Measurements from ENCODE around the gene ZNF678.

DNA sequence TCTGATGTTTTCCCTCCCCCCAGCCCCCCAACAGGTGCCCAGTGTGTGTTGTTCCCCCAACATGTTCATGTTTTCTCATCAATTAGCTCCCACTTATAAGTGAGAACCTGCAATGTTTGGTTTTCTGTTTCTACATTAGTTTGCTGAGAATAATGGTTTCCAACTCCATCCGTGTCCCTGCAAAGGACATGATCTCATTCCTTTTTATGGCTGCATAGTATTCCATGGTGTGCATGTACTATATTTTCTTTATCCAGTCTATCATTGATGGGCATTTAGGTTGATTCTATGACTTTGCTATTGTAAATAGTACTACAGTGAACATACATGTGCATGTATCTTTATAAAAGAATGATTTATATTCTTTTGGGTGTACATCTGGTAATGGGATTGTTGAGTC is 24.6 kb downstream of the ZNF678 start:
- TF ChIP-seq ZNF644 (tag; IDR thresholded peaks at IDR 0.05; ENCODE audit: low read depth) (no peak), ELF4 (CRISPR knock-in tag; IDR thresholded peaks at IDR 0.05) (no peak), MTA2 (IDR thresholded peaks at IDR 0.05; ENCODE audit: low read depth) (no peak), ZNF764 (CRISPR knock-in tag; IDR thresholded peaks at IDR 0.05; ENCODE audit: low read depth) (no peak), REST (IDR thresholded peaks at IDR 0.05; ENCODE audit: borderline replicate concordance) (no peak), REST (CRISPR knock-in tag; IDR thresholded peaks at IDR 0.05; ENCODE audit: low read depth) (no peak), GABPA (tag; conservative IDR thresholded peaks at IDR 0.05; ENCODE audit: low read depth) (no peak), ZNF354B (CRISPR knock-in tag; IDR thresholded peaks at IDR 0.05) (no peak), BDP1 (IDR thresholded peaks at IDR 0.05; ENCODE audit: insufficient read depth, insufficient read length) (no peak), ZNF24 (IDR thresholded peaks at IDR 0.05) (no peak), EZH2 (IDR thresholded peaks at IDR 0.05; ENCODE audit: borderline replicate concordance, low read depth, low read length) (no peak), MAFK (IDR thresholded peaks at IDR 0.05; ENCODE audit: low read length) (no peak), E2F4 (CRISPR knock-in tag; IDR thresholded peaks at IDR 0.05; ENCODE audit: low read depth) (no peak)
- TF ChIP-seq, protein P1, sequence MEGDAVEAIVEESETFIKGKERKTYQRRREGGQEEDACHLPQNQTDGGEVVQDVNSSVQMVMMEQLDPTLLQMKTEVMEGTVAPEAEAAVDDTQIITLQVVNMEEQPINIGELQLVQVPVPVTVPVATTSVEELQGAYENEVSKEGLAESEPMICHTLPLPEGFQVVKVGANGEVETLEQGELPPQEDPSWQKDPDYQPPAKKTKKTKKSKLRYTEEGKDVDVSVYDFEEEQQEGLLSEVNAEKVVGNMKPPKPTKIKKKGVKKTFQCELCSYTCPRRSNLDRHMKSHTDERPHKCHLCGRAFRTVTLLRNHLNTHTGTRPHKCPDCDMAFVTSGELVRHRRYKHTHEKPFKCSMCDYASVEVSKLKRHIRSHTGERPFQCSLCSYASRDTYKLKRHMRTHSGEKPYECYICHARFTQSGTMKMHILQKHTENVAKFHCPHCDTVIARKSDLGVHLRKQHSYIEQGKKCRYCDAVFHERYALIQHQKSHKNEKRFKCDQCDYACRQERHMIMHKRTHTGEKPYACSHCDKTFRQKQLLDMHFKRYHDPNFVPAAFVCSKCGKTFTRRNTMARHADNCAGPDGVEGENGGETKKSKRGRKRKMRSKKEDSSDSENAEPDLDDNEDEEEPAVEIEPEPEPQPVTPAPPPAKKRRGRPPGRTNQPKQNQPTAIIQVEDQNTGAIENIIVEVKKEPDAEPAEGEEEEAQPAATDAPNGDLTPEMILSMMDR (IDR thresholded peaks at IDR 0.05 in 2 of 3, conservative IDR thresholded peaks at IDR 0.05 in 1 of 3; ENCODE audit: insufficient read depth in 2 of 3, low read depth in 1 of 3, low read length in 3 of 3): no peak

All from K562 (cell line).